Muscle of arm (tissue), 12 donors: ENCODE results near the gene MFSD6. TPM values are rescaled to one million over a fixed set of nuclear protein-coding genes. Genes with fewer than 3 reads are reported as not detected.
A peak's percentile ranks its signal among the peaks of the same experiment; 100 is the strongest.

Source experiments
- DNase-seq: peaks from one replicate; pipeline ENCODE4 v3.0.0-alpha.2; 2013
- polyA plus RNA-seq, 12 donors: library from polyadenylated mRNA; unstranded; fragments of 120-200 nt; gene quantifications; one replicate each; pipeline ENCODE4 v1.2.1, GENCODE V29; 2013; ENCODE audit not compliant: insufficient read length in 12 of 12

The MFSD6 gene
- polyA plus RNA-seq, 12 donors = 8.6 to 15.0 (median 11.6) TPM; not detected in 1

GRCh38 chr2:190432567-190433231 lies 24.5 kb downstream of the MFSD6 start:
- no peak for DNase-seq

GRCh38 chr2:190435031-190435670 lies 27.0 kb downstream of the MFSD6 start:
- no peak for DNase-seq

- no peak for DNase-seq
These were observed 28.4 kb downstream of the MFSD6 start for GRCh38 chr2:190436557-190436956.

GRCh38 chr2:190440113-190440512 lies 32.0 kb downstream of the MFSD6 start:
- DNase-seq = no peak

- no peak for DNase-seq
These were observed 33.4 kb downstream of the MFSD6 start for GRCh38 chr2:190441564-190441963.

- DNase-seq = no peak
These were observed 34.9 kb downstream of the MFSD6 start for GRCh38 chr2:190443055-190443454.

- peak; percentile 49 for DNase-seq
These were observed 35.8 kb downstream of the MFSD6 start for GRCh38 chr2:190443778-190444481.

GRCh38 chr2:190444976-190445375 lies 36.8 kb downstream of the MFSD6 start:
- DNase-seq = no peak

- no peak for DNase-seq
These were observed 38.0 kb downstream of the MFSD6 start for GRCh38 chr2:190446193-190446592.

GRCh38 chr2:190446750-190447516 lies 38.8 kb downstream of the MFSD6 start:
- DNase-seq = no peak

GRCh38 chr2:190447766-190448165 lies 39.6 kb downstream of the MFSD6 start:
- DNase-seq = no peak

- DNase-seq = no peak
These were observed 41.8 kb downstream of the MFSD6 start for GRCh38 chr2:190449925-190450324.

GRCh38 chr2:190450363-190450762 lies 42.2 kb downstream of the MFSD6 start:
- DNase-seq = no peak

- no peak for DNase-seq
These were observed 43.5 kb downstream of the MFSD6 start for GRCh38 chr2:190451561-190452176.

- no peak for DNase-seq
These were observed 44.3 kb downstream of the MFSD6 start for GRCh38 chr2:190452433-190452832.

- no peak for DNase-seq
These were observed 46.6 kb downstream of the MFSD6 start for GRCh38 chr2:190454795-190455194.

- no peak for DNase-seq
These were observed 47.4 kb downstream of the MFSD6 start for GRCh38 chr2:190455358-190456095.

GRCh38 chr2:190456833-190457232 lies 48.7 kb downstream of the MFSD6 start:
- DNase-seq = no peak

GRCh38 chr2:190457256-190457655 lies 49.1 kb downstream of the MFSD6 start:
- no peak for DNase-seq

GRCh38 chr2:190458352-190459107 lies 50.4 kb downstream of the MFSD6 start:
- no peak for DNase-seq
